ENCODE data around the gene AQP4. TPM values are rescaled to one million over a fixed set of nuclear protein-coding genes. Genes with fewer than 3 reads are reported as not detected.

The AQP4 gene
- total RNA-seq, 5 donors from 2014 or later (not counting 1 experiment from before 2014, with no cell fraction given): 0.10 to 0.35 (median 0.25) TPM; not detected in 2

DNA sequence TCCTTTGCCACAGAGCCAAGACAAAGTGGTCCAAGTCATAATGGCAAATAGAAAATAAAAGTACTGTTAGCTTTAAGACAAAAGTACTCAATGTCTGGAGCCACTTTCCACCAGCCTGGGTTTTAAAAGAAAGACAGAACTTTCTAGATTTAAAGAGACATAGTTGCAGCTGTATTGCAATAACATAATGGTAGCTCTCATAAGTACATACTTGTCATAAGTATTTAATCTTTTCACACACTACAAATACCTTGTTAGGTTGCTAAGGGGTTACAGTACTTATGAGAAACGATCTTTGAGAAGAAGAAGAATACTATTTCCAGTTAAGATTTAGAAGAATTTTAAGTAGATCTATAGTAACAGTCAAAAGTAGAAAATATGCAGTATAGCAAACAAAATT is 28.9 kb upstream of the AQP4 start:
- no peak for DNase-seq
- no peak overlapping the region for H3K27ac ChIP-seq (ENCODE audit: low read length)
- no peaks in the 10 kb centered on the region for H3K9me3 ChIP-seq
- Mint-ChIP-seq H3K9me3 (peaks cover 0 to under 1% (median 0%) of the 10 kb centered on the region in 3 donors), H3K4me1 (no peaks in the 10 kb centered on the region), H3K36me3 (no peaks in the 10 kb centered on the region), H3K4me3 (no peak overlapping the region), H3K27ac (no peak overlapping the region), H3K27me3 (no peaks in the 10 kb centered on the region)
- no peak for ATAC-seq (replicated peaks in 1 of 4)
- no peak overlapping the region for H3K4me3 ChIP-seq (ENCODE audit: control insufficient read depth in 1 of 2, extremely low read depth in 1 of 2, low read length in 1 of 2)
- H3K36me3 ChIP-seq (ENCODE audit: control insufficient read depth in 2 of 2, extremely low read depth in 1 of 2, insufficient read depth in 1 of 2, low read length in 1 of 2): no peaks in the 10 kb centered on the region
- ChIA-PET POLR2A (no interaction called here), CTCF (no interaction called here)
- WGBS (ENCODE audit: insufficient coverage): no CpG with 5 or more reads among the region's 1 CpG
- H3K4me1 ChIP-seq (ENCODE audit: control insufficient read depth in 1 of 2, extremely low read depth in 1 of 2, insufficient read depth in 2 of 2, low read length in 2 of 2): no peaks in the 10 kb centered on the region
- H3K27me3 ChIP-seq (replicated peaks in 1 of 2; ENCODE audit: control insufficient read depth in 2 of 2, extremely low read depth in 1 of 2, insufficient read depth in 2 of 2, low read length in 1 of 2): no peaks in the 10 kb centered on the region

DNA sequence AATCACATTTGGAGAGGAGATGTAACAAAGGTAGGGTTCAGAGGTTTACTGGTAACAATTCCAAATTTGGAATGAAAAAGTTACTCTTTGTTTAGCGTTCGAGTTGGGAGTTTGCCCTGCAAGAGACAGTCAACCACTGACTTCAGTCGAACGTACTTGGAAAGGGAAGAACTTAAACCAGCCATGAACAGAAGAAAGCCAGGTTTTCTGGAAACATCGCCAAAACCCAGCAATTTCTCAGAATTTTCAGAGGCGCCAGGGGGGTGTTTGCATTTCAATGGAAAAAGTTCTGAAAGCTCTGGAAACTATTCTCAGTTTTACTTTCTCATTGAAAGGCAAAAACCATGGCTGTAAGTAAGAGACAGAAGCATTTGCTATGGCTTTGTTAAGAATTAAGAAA is 28.5 kb upstream of the AQP4 start:
- Histone ChIP-seq H3K9me3 (no peaks in the 10 kb centered on the region), H3K27me3 (replicated peaks in 1 of 2; ENCODE audit: control insufficient read depth in 2 of 2, extremely low read depth in 1 of 2, insufficient read depth in 2 of 2, low read length in 1 of 2) (no peaks in the 10 kb centered on the region), H3K27ac (ENCODE audit: low read length) (no peak overlapping the region), H3K4me3 (ENCODE audit: control insufficient read depth in 1 of 2, extremely low read depth in 1 of 2, low read length in 1 of 2) (no peak overlapping the region), H3K4me1 (ENCODE audit: control insufficient read depth in 1 of 2, extremely low read depth in 1 of 2, insufficient read depth in 2 of 2, low read length in 2 of 2) (no peaks in the 10 kb centered on the region), H3K36me3 (ENCODE audit: control insufficient read depth in 2 of 2, extremely low read depth in 1 of 2, insufficient read depth in 1 of 2, low read length in 1 of 2) (no peaks in the 10 kb centered on the region)
- H3K36me3 Mint-ChIP-seq: no peaks in the 10 kb centered on the region
- no peak overlapping the region for H3K4me3 Mint-ChIP-seq
- H3K27me3 Mint-ChIP-seq: no peaks in the 10 kb centered on the region
- ATAC-seq (replicated peaks in 1 of 4) (no peak), DNase-seq (no peak)
- CTCF ChIA-PET: no interaction called here
- H3K9me3 Mint-ChIP-seq: peaks cover 0 to 3% (median 0%) of the 10 kb centered on the region in 3 donors
- H3K4me1 Mint-ChIP-seq: no peaks in the 10 kb centered on the region
- H3K27ac Mint-ChIP-seq: no peak overlapping the region
- POLR2A ChIA-PET: no interaction called here
- WGBS (ENCODE audit: insufficient coverage): 72% methylated on average over 5 of the region's 6 CpGs

- ATAC-seq (replicated peaks in 1 of 4): no peak
- no peaks in the 10 kb centered on the region for H3K4me1 ChIP-seq (ENCODE audit: control insufficient read depth in 1 of 2, extremely low read depth in 1 of 2, insufficient read depth in 2 of 2, low read length in 2 of 2)
- H3K9me3 ChIP-seq: no peaks in the 10 kb centered on the region
- CTCF ChIA-PET: no interaction called here
- H3K9me3 Mint-ChIP-seq: peaks cover 0 to 3% (median 0%) of the 10 kb centered on the region in 3 donors
- POLR2A ChIA-PET: no interaction called here
- H3K36me3 Mint-ChIP-seq: no peaks in the 10 kb centered on the region
- no peaks in the 10 kb centered on the region for H3K27me3 ChIP-seq (replicated peaks in 1 of 2; ENCODE audit: control insufficient read depth in 2 of 2, extremely low read depth in 1 of 2, insufficient read depth in 2 of 2, low read length in 1 of 2)
- no peaks in the 10 kb centered on the region for H3K36me3 ChIP-seq (ENCODE audit: control insufficient read depth in 2 of 2, extremely low read depth in 1 of 2, insufficient read depth in 1 of 2, low read length in 1 of 2)
- no peaks in the 10 kb centered on the region for H3K27me3 Mint-ChIP-seq
- WGBS (ENCODE audit: insufficient coverage): no CpG with 5 or more reads among the region's 4 CpGs
- H3K4me3 Mint-ChIP-seq: no peak overlapping the region
- H3K4me3 ChIP-seq (ENCODE audit: control insufficient read depth in 1 of 2, extremely low read depth in 1 of 2, low read length in 1 of 2): no peak overlapping the region
- no peak overlapping the region for H3K27ac ChIP-seq (ENCODE audit: low read length)
- H3K27ac Mint-ChIP-seq: no peak overlapping the region
- no peak for DNase-seq
- H3K4me1 Mint-ChIP-seq: no peaks in the 10 kb centered on the region
Measured at GRCh38 chr18:26888259-26888658, 22.8 kb upstream of the AQP4 start.

DNA sequence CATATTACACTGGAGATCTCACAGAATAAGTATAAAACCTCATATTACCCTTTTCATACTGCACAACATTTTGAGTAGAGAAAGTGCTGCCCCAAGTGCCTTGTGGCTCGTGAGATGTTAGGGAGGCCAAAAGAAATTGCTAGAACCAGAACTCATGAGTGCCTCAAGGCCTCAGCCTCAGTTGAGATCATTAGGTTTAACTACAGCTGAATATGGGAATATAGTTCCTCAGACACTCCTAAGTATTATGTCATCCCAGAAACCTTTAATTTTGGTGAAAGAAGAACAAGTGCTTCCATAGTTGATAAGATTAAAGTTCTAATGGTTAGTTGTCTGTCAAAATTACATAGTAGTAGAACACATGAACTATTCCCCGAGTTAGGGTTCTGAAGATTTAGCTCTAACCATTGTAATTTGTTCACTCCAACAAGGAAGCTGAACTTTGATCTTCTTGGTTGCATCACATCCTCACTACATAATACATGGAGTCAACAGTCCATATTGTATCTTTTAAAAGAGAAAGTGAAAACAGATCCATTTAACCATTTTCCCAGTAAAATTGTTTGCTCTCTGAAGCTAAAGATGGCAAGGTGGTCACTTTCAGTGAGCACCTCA is 9.6 kb upstream of the AQP4 start:
- ATAC-seq (replicated peaks in 1 of 4) (no peak), DNase-seq (no peak)
- WGBS (ENCODE audit: insufficient coverage): 60% methylated on average over 1 of the region's 2 CpGs
- Histone ChIP-seq H3K36me3 (ENCODE audit: control insufficient read depth in 2 of 2, extremely low read depth in 1 of 2, insufficient read depth in 1 of 2, low read length in 1 of 2) (no peaks in the 10 kb centered on the region), H3K27ac (ENCODE audit: low read length) (no peak overlapping the region), H3K27me3 (replicated peaks in 1 of 2; ENCODE audit: control insufficient read depth in 2 of 2, extremely low read depth in 1 of 2, insufficient read depth in 2 of 2, low read length in 1 of 2) (no peaks in the 10 kb centered on the region), H3K4me1 (ENCODE audit: control insufficient read depth in 1 of 2, extremely low read depth in 1 of 2, insufficient read depth in 2 of 2, low read length in 2 of 2) (no peaks in the 10 kb centered on the region), H3K4me3 (ENCODE audit: control insufficient read depth in 1 of 2, extremely low read depth in 1 of 2, low read length in 1 of 2) (no peak overlapping the region), H3K9me3 (no peaks in the 10 kb centered on the region)
- no peak overlapping the region for H3K4me3 Mint-ChIP-seq
- no peaks in the 10 kb centered on the region for H3K36me3 Mint-ChIP-seq
- no peaks in the 10 kb centered on the region for H3K4me1 Mint-ChIP-seq
- no peak overlapping the region for H3K27ac Mint-ChIP-seq
- H3K9me3 Mint-ChIP-seq: peaks cover 0 to 9% (median 6%) of the 10 kb centered on the region in 3 donors
- H3K27me3 Mint-ChIP-seq: no peaks in the 10 kb centered on the region
- POLR2A ChIA-PET: no interaction called here
- CTCF ChIA-PET: no interaction called here

GRCh38 chr18:26874283-26874682 is 8.8 kb upstream of the AQP4 start:
- no peaks in the 10 kb centered on the region for H3K4me1 ChIP-seq (ENCODE audit: control insufficient read depth in 1 of 2, extremely low read depth in 1 of 2, insufficient read depth in 2 of 2, low read length in 2 of 2)
- CTCF ChIA-PET: no interaction called here
- POLR2A ChIA-PET: no interaction called here
- H3K27ac ChIP-seq (ENCODE audit: low read length): no peak overlapping the region
- no peaks in the 10 kb centered on the region for H3K9me3 ChIP-seq
- H3K4me1 Mint-ChIP-seq: no peaks in the 10 kb centered on the region
- H3K4me3 Mint-ChIP-seq: no peak overlapping the region
- no peak overlapping the region for H3K4me3 ChIP-seq (ENCODE audit: control insufficient read depth in 1 of 2, extremely low read depth in 1 of 2, low read length in 1 of 2)
- no peaks in the 10 kb centered on the region for H3K27me3 ChIP-seq (replicated peaks in 1 of 2; ENCODE audit: control insufficient read depth in 2 of 2, extremely low read depth in 1 of 2, insufficient read depth in 2 of 2, low read length in 1 of 2)
- H3K36me3 Mint-ChIP-seq: no peaks in the 10 kb centered on the region
- H3K9me3 Mint-ChIP-seq: peaks cover 0 to 10% (median 5%) of the 10 kb centered on the region in 3 donors
- no peak for ATAC-seq (replicated peaks in 1 of 4)
- H3K27ac Mint-ChIP-seq: no peak overlapping the region
- no peaks in the 10 kb centered on the region for H3K36me3 ChIP-seq (ENCODE audit: control insufficient read depth in 2 of 2, extremely low read depth in 1 of 2, insufficient read depth in 1 of 2, low read length in 1 of 2)
- DNase-seq: no peak
- H3K27me3 Mint-ChIP-seq: no peaks in the 10 kb centered on the region

DNA sequence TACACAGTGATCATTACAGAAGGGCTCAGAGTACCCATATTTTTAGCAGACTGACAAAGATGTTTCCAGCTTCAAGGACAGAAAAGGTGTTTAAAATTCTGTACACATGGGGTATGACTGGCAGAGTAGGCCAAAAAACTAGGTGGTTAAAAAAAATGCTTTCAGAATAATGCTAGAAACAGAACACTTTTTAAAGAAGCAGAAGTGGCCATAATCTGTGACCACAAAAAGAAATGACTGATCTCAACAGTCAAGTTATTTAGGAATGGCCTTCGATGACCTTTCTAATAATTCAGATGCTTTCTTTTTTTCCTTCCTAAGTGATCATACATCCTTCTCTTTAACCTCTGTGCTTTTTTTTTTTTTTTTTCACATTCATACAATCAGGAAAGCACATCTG is 4.1 kb upstream of the AQP4 start:
- Histone ChIP-seq H3K4me1 (ENCODE audit: control insufficient read depth in 1 of 2, extremely low read depth in 1 of 2, insufficient read depth in 2 of 2, low read length in 2 of 2) (no peaks in the 10 kb centered on the region), H3K27ac (ENCODE audit: low read length) (no peak overlapping the region), H3K36me3 (ENCODE audit: control insufficient read depth in 2 of 2, extremely low read depth in 1 of 2, insufficient read depth in 1 of 2, low read length in 1 of 2) (no peaks in the 10 kb centered on the region), H3K27me3 (replicated peaks in 1 of 2; ENCODE audit: control insufficient read depth in 2 of 2, extremely low read depth in 1 of 2, insufficient read depth in 2 of 2, low read length in 1 of 2) (peaks cover 0 to 2% of the 10 kb centered on the region in 2 experiments), H3K4me3 (ENCODE audit: control insufficient read depth in 1 of 2, extremely low read depth in 1 of 2, low read length in 1 of 2) (no peak overlapping the region), H3K9me3 (no peaks in the 10 kb centered on the region)
- peaks cover 0 to 8% (median 0%) of the 10 kb centered on the region in 3 donors for H3K9me3 Mint-ChIP-seq
- no peaks in the 10 kb centered on the region for H3K36me3 Mint-ChIP-seq
- H3K4me3 Mint-ChIP-seq: no peak overlapping the region
- POLR2A ChIA-PET: no interaction called here
- H3K27me3 Mint-ChIP-seq: peaks cover 6 to 8% of the 10 kb centered on the region in 2 donors
- H3K27ac Mint-ChIP-seq: no peak overlapping the region
- no peak for DNase-seq
- WGBS (ENCODE audit: insufficient coverage): no CpG with 5 or more reads among the region's 1 CpG
- H3K4me1 Mint-ChIP-seq: no peaks in the 10 kb centered on the region
- ATAC-seq (replicated peaks in 1 of 4): no peak
- CTCF ChIA-PET: no interaction called here
